Thymus (tissue), 11 donors: ENCODE data around the gene EIF4B. TPM values are rescaled to one million over a fixed set of nuclear protein-coding genes. Genes with fewer than 3 reads are reported as not detected.

Source experiments
- DNase-seq, 9 donors: peaks; one replicate each; pipeline ENCODE4 v3.0.0-alpha.2; 2013; ENCODE audit warnings: low spot score in 9 of 9, low read depth in 6 of 9, missing footprints in 1 of 9
- H3K27ac ChIP-seq, 2 donors: one replicate each; pipeline ENCODE4 v1.5.1; 2013; ENCODE audit warnings: control low read depth in 1 of 2, low read depth in 1 of 2, low read length in 1 of 2, mild to moderate bottlenecking in 1 of 2, moderate library complexity in 1 of 2
- H3K27me3 ChIP-seq, 2 donors: one replicate each; pipeline ENCODE4 v1.5.1; 2013; ENCODE audit warnings: low read length in 1 of 2; ENCODE audit not compliant: control insufficient read depth in 2 of 2, insufficient read depth in 1 of 2
- H3K36me3 ChIP-seq, 2 donors: one replicate each; pipeline ENCODE4 v1.5.1; 2013; ENCODE audit warnings: low read length in 1 of 2, mild to moderate bottlenecking in 1 of 2, moderate library complexity in 1 of 2; ENCODE audit not compliant: control insufficient read depth in 2 of 2, insufficient read depth in 2 of 2
- H3K4me1 ChIP-seq, 2 donors: one replicate each; pipeline ENCODE4 v1.5.1; 2013; ENCODE audit warnings: low read length in 2 of 2; ENCODE audit not compliant: control insufficient read depth in 2 of 2, insufficient read depth in 2 of 2
- H3K4me3 ChIP-seq, 2 donors: one replicate each; pipeline ENCODE4 v1.5.1; 2013; ENCODE audit warnings: low read length in 2 of 2, control low read depth in 1 of 2, mild to moderate bottlenecking in 1 of 2
- H3K9me3 ChIP-seq, 2 donors: one replicate each; pipeline ENCODE4 v1.5.1; 2013; ENCODE audit warnings: low read length in 1 of 2, mild to moderate bottlenecking in 1 of 2; ENCODE audit not compliant: control insufficient read depth in 2 of 2, insufficient read depth in 1 of 2
- WGBS: extraction: QIAGEN DNeasy Blood & Tissue Kit; methylation state at CpG from one replicate; pipeline ENCODE4 v1.1.7; 2013; 5-methylcytosine and 5-hydroxymethylcytosine counted together
- polyA plus RNA-seq: library from polyadenylated mRNA; stranded (reverse); fragments of 200-250 nt; gene quantifications from one replicate; pipeline ENCODE4 v1.2.3, GENCODE V29; 2013
- total RNA-seq: library from RNA; stranded (reverse); fragments of 120-200 nt; gene quantifications from one replicate; pipeline ENCODE4 v1.2.4, GENCODE V29; 2013
- donor health status: healthy.

The EIF4B gene
- total and polyA plus RNA-seq, 2 donors, result 148 to 432 TPM

GRCh38 chr12:53058674-53059433 is 52.6 kb downstream of the EIF4B start:
- Histone ChIP-seq H3K36me3 (peaks cover 3 to 4% of the 10 kb centered on the region in 2 donors), H3K4me1 (peaks cover 0 to 10% of the 10 kb centered on the region in 2 donors), H3K27ac (no peak overlapping the region), H3K4me3 (no peak overlapping the region), H3K27me3 (peaks cover 0 to 4% of the 10 kb centered on the region in 2 donors), H3K9me3 (no peaks in the 10 kb centered on the region)
- 95% methylated on average over 35 of the region's 35 CpGs for WGBS
- no peak for DNase-seq

- DNase-seq, result no peak
- Histone ChIP-seq H3K27ac (no peak overlapping the region), H3K9me3 (no peaks in the 10 kb centered on the region), H3K36me3 (peaks cover 6 to 10% of the 10 kb centered on the region in 2 donors), H3K4me3 (no peak overlapping the region), H3K4me1 (peaks cover 0 to 5% of the 10 kb centered on the region in 2 donors), H3K27me3 (no peaks in the 10 kb centered on the region)
- WGBS, result 96% methylated on average over 24 of the region's 24 CpGs
Measured at GRCh38 chr12:53059434-53060063, 53.3 kb downstream of the EIF4B start.

GRCh38 chr12:53060064-53060720 is 53.9 kb downstream of the EIF4B start:
- DNase-seq, result no peak
- H3K27ac ChIP-seq, result no peak overlapping the region
- peaks cover 10 to 17% of the 10 kb centered on the region in 2 donors for H3K36me3 ChIP-seq
- no peak overlapping the region for H3K4me3 ChIP-seq
- WGBS, result 93% methylated on average over 17 of the region's 17 CpGs
- peaks cover 0 to 4% of the 10 kb centered on the region in 2 donors for H3K4me1 ChIP-seq
- H3K9me3 ChIP-seq, result no peaks in the 10 kb centered on the region
- no peaks in the 10 kb centered on the region for H3K27me3 ChIP-seq

GRCh38 chr12:53060721-53061276 is 54.5 kb downstream of the EIF4B start:
- DNase-seq, result no peak
- H3K27ac ChIP-seq, result no peak overlapping the region
- H3K4me1 ChIP-seq, result peaks cover 0 to 4% of the 10 kb centered on the region in 2 donors
- H3K27me3 ChIP-seq, result no peaks in the 10 kb centered on the region
- H3K4me3 ChIP-seq, result no peak overlapping the region
- 76% methylated on average over 18 of the region's 18 CpGs for WGBS
- H3K9me3 ChIP-seq, result no peaks in the 10 kb centered on the region
- H3K36me3 ChIP-seq, result peaks cover 15 to 23% of the 10 kb centered on the region in 2 donors

- no peak for DNase-seq
- H3K27ac ChIP-seq, result no peak overlapping the region
- no peak overlapping the region for H3K4me3 ChIP-seq
- no peaks in the 10 kb centered on the region for H3K27me3 ChIP-seq
- peaks cover 0 to 11% of the 10 kb centered on the region in 2 donors for H3K4me1 ChIP-seq
- WGBS, result 93% methylated on average over 5 of the region's 5 CpGs
- no peaks in the 10 kb centered on the region for H3K9me3 ChIP-seq
- peaks cover 16 to 29% of the 10 kb centered on the region in 2 donors for H3K36me3 ChIP-seq
Measured at GRCh38 chr12:53061404-53062010, 55.3 kb downstream of the EIF4B start.

- no peak for DNase-seq
- Histone ChIP-seq H3K9me3 (no peaks in the 10 kb centered on the region), H3K4me3 (no peak overlapping the region), H3K4me1 (peaks cover 0 to 11% of the 10 kb centered on the region in 2 donors), H3K27me3 (no peaks in the 10 kb centered on the region), H3K27ac (no peak overlapping the region), H3K36me3 (peaks cover 17 to 32% of the 10 kb centered on the region in 2 donors)
- WGBS, result 89% methylated on average over 20 of the region's 20 CpGs
Measured at GRCh38 chr12:53062011-53062961, 56.0 kb downstream of the EIF4B start.

GRCh38 chr12:53062977-53063707 is 56.9 kb downstream of the EIF4B start:
- Histone ChIP-seq H3K9me3 (no peaks in the 10 kb centered on the region), H3K36me3 (peaks cover 26 to 35% of the 10 kb centered on the region in 2 donors), H3K4me1 (peaks cover 0 to 11% of the 10 kb centered on the region in 2 donors), H3K27ac (no peak overlapping the region), H3K4me3 (no peak overlapping the region), H3K27me3 (no peaks in the 10 kb centered on the region)
- 96% methylated on average over 14 of the region's 14 CpGs for WGBS
- no peak for DNase-seq
